NOMO-1 (cell line): ENCODE data around the gene TRMT6.

Source experiments
- DNase-seq, 2 experiments: peaks; one replicate each; lab custom pipeline; 2025; ENCODE audit not compliant: unreplicated experiment in 2 of 2; lab: John Stamatoyannopoulos, UW

The TRMT6 gene

GRCh38 chr20:5950271-5951031 is at the start of gene TRMT6, which contains the start of gene MCM8:
TRMT6 (minus strand) TSS chr20:5950533; CDS start chr20:5950405, 128 bp downstream.
MCM8 (plus strand) TSS chr20:5950652; CDS start chr20:5952016, 1,364 bp downstream.
- peak; percentile 98 to 99 for DNase-seq

GRCh38 chr20:5999783-6000182 is 49.5 kb upstream of the TRMT6 start:
- DNase-seq, result no peak

GRCh38 chr20:5996765-5997164 is 46.4 kb upstream of the TRMT6 start:
- DNase-seq, result no peak

GRCh38 chr20:5991623-5992441 is 41.5 kb upstream of the TRMT6 start:
- no peak for DNase-seq

GRCh38 chr20:5990946-5991345 is 40.6 kb upstream of the TRMT6 start:
- DNase-seq, result no peak

- DNase-seq, result no peak
Observed at GRCh38 chr20:5989539-5989938, 39.2 kb upstream of the TRMT6 start.

- DNase-seq, result no peak
Observed at GRCh38 chr20:5987383-5987782, 37.0 kb upstream of the TRMT6 start.

GRCh38 chr20:5980720-5981538 is 30.6 kb upstream of the TRMT6 start:
- no peak for DNase-seq

GRCh38 chr20:5979801-5980200 is 29.5 kb upstream of the TRMT6 start:
- no peak for DNase-seq

- DNase-seq, result no peak
Observed at GRCh38 chr20:5977975-5978374, 27.6 kb upstream of the TRMT6 start.

- DNase-seq, result no peak
Observed at GRCh38 chr20:5977223-5977622, 26.9 kb upstream of the TRMT6 start.

GRCh38 chr20:5975778-5976177 is 25.4 kb upstream of the TRMT6 start:
- no peak for DNase-seq

GRCh38 chr20:5974531-5974930 is 24.2 kb upstream of the TRMT6 start:
- no peak for DNase-seq

GRCh38 chr20:5973971-5974370 is 23.6 kb upstream of the TRMT6 start:
- peak; percentile 66 to 78 for DNase-seq

GRCh38 chr20:5973172-5973571 is 22.8 kb upstream of the TRMT6 start:
- DNase-seq, result no peak

- no peak for DNase-seq
Observed at GRCh38 chr20:5971203-5971602, 20.9 kb upstream of the TRMT6 start.

GRCh38 chr20:5970381-5970780 is 20.0 kb upstream of the TRMT6 start:
- DNase-seq, result no peak

GRCh38 chr20:5969940-5970339 is 19.6 kb upstream of the TRMT6 start:
- DNase-seq, result no peak

GRCh38 chr20:5969348-5969935 is 19.1 kb upstream of the TRMT6 start:
- no peak for DNase-seq

GRCh38 chr20:5968462-5968861 is 18.1 kb upstream of the TRMT6 start:
- DNase-seq, result no peak

GRCh38 chr20:5967469-5967868 is 17.1 kb upstream of the TRMT6 start:
- DNase-seq, result no peak
